CD4-positive, CD25-positive, alpha-beta regulatory T cell (primary cell): Measurements from ENCODE around the gene MFAP5. TPM values are rescaled to one million over a fixed set of nuclear protein-coding genes. Genes with fewer than 3 reads are reported as not detected.

ENCODE experiments used
- ATAC-seq, 2 donors: fragments of 150-1000 bp; cut with Tn5 transposase; one replicate each; pipeline ENCODE4 v1.10.0; 2021; ENCODE audit warnings: low read depth in 2 of 2, moderate number of reproducible peaks in 2 of 2, moderate library complexity in 1 of 2
- DNase-seq, 3 donors: peaks; one replicate each; pipeline versions ENCODE4 v3.0.0 to v3.0.0-alpha.2; 2012 to 2022; ENCODE audit warnings: mixed read lengths in 1 of 3
- H3K27ac ChIP-seq: one replicate; pipeline ENCODE4 v1.7.0; 2013; ENCODE audit warnings: mild to moderate bottlenecking, low read length; ENCODE audit not compliant: insufficient read depth, poor library complexity, severe bottlenecking
- H3K27me3 ChIP-seq: one replicate; pipeline ENCODE4 v1.7.0; 2013; ENCODE audit warnings: low read length; ENCODE audit not compliant: control insufficient read depth, insufficient read depth
- H3K36me3 ChIP-seq: one replicate; pipeline ENCODE4 v1.7.0; 2013; ENCODE audit warnings: mild to moderate bottlenecking, low read length, moderate library complexity; ENCODE audit not compliant: control insufficient read depth, insufficient read depth
- H3K4me1 ChIP-seq: 2 replicates; pipeline ENCODE4 v1.7.0; 2013; ENCODE audit warnings: mild to moderate bottlenecking, low read length; ENCODE audit not compliant: insufficient read depth, control insufficient read depth, poor library complexity, severe bottlenecking
- H3K4me3 ChIP-seq: one replicate; pipeline ENCODE4 v1.7.0; 2013; ENCODE audit warnings: low read depth, mild to moderate bottlenecking, low read length, moderate library complexity
- H3K9me3 ChIP-seq, 2 experiments: 1 replicate in 1 of 2; 2 replicates in 1 of 2; pipeline ENCODE4 v1.7.0; 2013; ENCODE audit warnings: low read length in 2 of 2, mild to moderate bottlenecking in 1 of 2, moderate library complexity in 1 of 2; ENCODE audit not compliant: control insufficient read depth in 2 of 2
- H3K27ac Mint-ChIP-seq, 3 donors: one replicate each; pipeline ENCODE4 v1.8.0; 2020 to 2022; ENCODE audit warnings: mild to moderate bottlenecking in 3 of 3, mixed read lengths in 3 of 3, moderate library complexity in 2 of 3
- H3K27me3 Mint-ChIP-seq: one replicate; pipeline ENCODE4 v1.8.0; 2022; ENCODE audit warnings: mild to moderate bottlenecking, mixed read lengths
- H3K36me3 Mint-ChIP-seq: one replicate; pipeline ENCODE4 v1.8.0; 2020; ENCODE audit warnings: mixed read lengths
- H3K4me1 Mint-ChIP-seq, 4 donors: one replicate each; pipeline ENCODE4 v1.8.0; 2020 to 2022; ENCODE audit warnings: mixed read lengths in 4 of 4, mild to moderate bottlenecking in 1 of 4
- H3K4me3 Mint-ChIP-seq, 4 donors: one replicate each; pipeline ENCODE4 v1.8.0; 2020 to 2022; ENCODE audit warnings: mild to moderate bottlenecking in 4 of 4, mixed read lengths in 4 of 4, moderate library complexity in 3 of 4
- H3K9me3 Mint-ChIP-seq, 7 donors: one replicate each; pipeline ENCODE4 v1.8.0; 2020 to 2022; ENCODE audit warnings: mixed read lengths in 7 of 7, mild to moderate bottlenecking in 3 of 7, moderate library complexity in 2 of 7
- polyA plus RNA-seq, 4 donors: library from polyadenylated mRNA; unstranded; fragments of 300-500 nt; fragmentation: Illumina TruSeq; gene quantifications; one replicate each; pipeline ENCODE4 v1.2.3, GENCODE V29; 2021
- total RNA-seq: library from RNA; stranded (reverse); gene quantifications from one replicate; pipeline ENCODE4 v1.2.3, GENCODE V29; 2022

The MFAP5 gene
- total and polyA plus RNA-seq, 5 donors from 2014 or later: not detected

DNA sequence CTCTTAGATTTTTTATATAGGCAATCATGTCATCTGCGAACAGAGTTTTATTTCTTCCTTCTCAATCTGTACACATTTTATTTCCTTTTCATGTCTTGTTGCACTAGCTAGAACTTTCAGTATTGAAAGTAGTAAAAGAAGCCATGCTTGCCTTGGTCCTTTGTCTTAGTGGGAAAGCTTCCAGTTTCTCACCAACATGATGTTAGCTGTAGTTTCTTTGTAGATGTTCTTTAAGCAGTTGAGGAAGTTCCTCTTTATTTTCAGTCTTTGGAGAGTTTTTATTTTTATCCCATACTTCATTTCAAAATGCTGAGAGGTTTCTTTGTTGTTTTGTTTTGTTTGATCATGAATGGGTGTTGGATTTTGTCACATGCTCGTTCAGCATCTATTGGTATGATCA is 22.4 kb upstream of the MFAP5 start:
- Mint-ChIP-seq H3K27me3 (peaks cover 7% of the 10 kb centered on the region), H3K36me3 (no peaks in the 10 kb centered on the region), H3K9me3 (no peaks in the 10 kb centered on the region), H3K27ac (no peak overlapping the region), H3K4me3 (no peak overlapping the region), H3K4me1 (peaks cover 0 to 7% (median 3%) of the 10 kb centered on the region in 4 donors)
- H3K4me3 ChIP-seq: no peak overlapping the region
- no peaks in the 10 kb centered on the region for H3K9me3 ChIP-seq
- DNase-seq: no peak
- no peaks in the 10 kb centered on the region for H3K36me3 ChIP-seq
- no peaks in the 10 kb centered on the region for H3K4me1 ChIP-seq
- no peaks in the 10 kb centered on the region for H3K27me3 ChIP-seq
- no peak overlapping the region for H3K27ac ChIP-seq
- no peak for ATAC-seq

GRCh38 chr12:8681129-8681884 is 18.7 kb upstream of the MFAP5 start:
- H3K36me3 Mint-ChIP-seq: no peaks in the 10 kb centered on the region
- H3K27me3 Mint-ChIP-seq: no peaks in the 10 kb centered on the region
- H3K4me1 Mint-ChIP-seq: peaks cover 0 to 7% (median 5%) of the 10 kb centered on the region in 4 donors
- Histone ChIP-seq H3K4me3 (no peak overlapping the region), H3K4me1 (no peaks in the 10 kb centered on the region), H3K27me3 (no peaks in the 10 kb centered on the region), H3K36me3 (no peaks in the 10 kb centered on the region), H3K27ac (no peak overlapping the region), H3K9me3 (no peaks in the 10 kb centered on the region)
- H3K4me3 Mint-ChIP-seq: no peak overlapping the region
- no peaks in the 10 kb centered on the region for H3K9me3 Mint-ChIP-seq
- DNase-seq (no peak), ATAC-seq (no peak)
- no peak overlapping the region for H3K27ac Mint-ChIP-seq

DNA sequence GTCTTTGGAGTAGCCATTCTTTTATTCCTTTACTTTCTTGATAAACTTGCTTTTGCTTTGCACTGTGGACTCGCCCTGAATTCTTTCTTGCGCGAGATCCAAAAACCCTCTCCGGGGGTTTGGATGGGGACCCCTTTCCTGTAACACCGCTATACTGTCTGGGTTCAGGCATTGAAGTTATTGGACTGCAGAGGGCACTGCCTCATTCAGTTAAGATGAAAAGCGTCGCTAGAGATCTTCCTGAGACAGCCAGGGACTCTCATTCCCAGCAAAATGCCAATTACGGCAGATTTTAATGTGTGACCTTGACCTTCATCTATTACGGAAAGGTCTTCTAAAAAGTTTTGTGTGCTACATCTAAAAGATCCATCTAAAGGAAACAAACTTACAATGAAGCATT is 17.9 kb upstream of the MFAP5 start:
- ATAC-seq (no peak), DNase-seq (no peak)
- Mint-ChIP-seq H3K4me1 (peaks cover 2 to 11% (median 8%) of the 10 kb centered on the region in 4 donors), H3K36me3 (no peaks in the 10 kb centered on the region), H3K27me3 (peaks cover 5% of the 10 kb centered on the region), H3K4me3 (no peak overlapping the region), H3K27ac (peak overlapping the region in 1 of 3 donors; percentile 43), H3K9me3 (no peaks in the 10 kb centered on the region)
- no peak overlapping the region for H3K27ac ChIP-seq
- no peaks in the 10 kb centered on the region for H3K27me3 ChIP-seq
- H3K36me3 ChIP-seq: no peaks in the 10 kb centered on the region
- no peaks in the 10 kb centered on the region for H3K9me3 ChIP-seq
- no peak overlapping the region for H3K4me3 ChIP-seq
- H3K4me1 ChIP-seq: peaks cover 4% of the 10 kb centered on the region

DNA sequence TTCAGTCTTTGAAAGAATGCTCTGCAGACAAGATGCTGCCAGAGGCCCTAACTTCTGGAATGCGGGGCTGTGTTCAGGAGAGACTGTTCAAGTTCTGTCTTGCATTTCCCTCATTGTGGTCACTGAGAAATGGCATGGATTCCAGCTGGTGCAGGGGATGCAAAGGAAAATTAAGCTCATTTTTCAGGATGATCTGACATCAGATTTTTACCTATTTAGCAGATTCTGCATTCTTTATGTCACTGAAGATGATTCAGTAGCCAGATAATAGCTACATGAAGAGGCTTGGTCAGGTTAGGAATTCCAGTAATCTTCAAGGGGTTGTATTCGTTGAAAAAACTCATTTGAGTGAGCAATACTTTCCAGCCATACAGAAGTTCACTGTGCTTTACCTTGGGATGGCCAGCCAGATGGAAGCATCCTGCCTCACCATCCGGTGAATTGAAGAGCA is 16.1 kb upstream of the MFAP5 start:
- Mint-ChIP-seq H3K27ac (no peak overlapping the region), H3K27me3 (peaks cover 9% of the 10 kb centered on the region), H3K9me3 (no peaks in the 10 kb centered on the region), H3K4me1 (peaks cover 6 to 16% (median 12%) of the 10 kb centered on the region in 4 donors), H3K36me3 (no peaks in the 10 kb centered on the region), H3K4me3 (no peak overlapping the region)
- ATAC-seq (no peak), DNase-seq (no peak)
- Histone ChIP-seq H3K36me3 (no peaks in the 10 kb centered on the region), H3K9me3 (no peaks in the 10 kb centered on the region), H3K4me3 (no peak overlapping the region), H3K27ac (no peak overlapping the region), H3K4me1 (peaks cover 4% of the 10 kb centered on the region), H3K27me3 (no peaks in the 10 kb centered on the region)

DNA sequence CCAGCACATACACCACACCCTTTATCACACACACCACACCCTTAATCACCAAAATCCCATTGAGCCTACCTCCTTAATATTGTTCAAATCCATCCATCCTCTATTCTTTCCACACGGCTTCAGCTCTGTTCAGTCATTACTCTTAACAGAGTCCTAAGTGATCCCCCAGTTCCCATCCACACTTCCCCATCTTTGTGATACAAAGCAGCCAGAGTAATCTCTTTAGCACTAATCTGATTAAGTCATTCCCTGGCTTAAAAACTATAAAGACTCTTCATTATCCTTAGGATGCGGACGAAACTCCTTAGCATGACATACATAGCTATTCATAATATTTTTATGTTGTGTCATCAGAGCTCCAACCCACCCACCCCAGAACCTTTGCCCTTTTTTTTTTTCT is 14.7 kb upstream of the MFAP5 start:
- peaks cover 6 to 16% (median 12%) of the 10 kb centered on the region in 4 donors for H3K4me1 Mint-ChIP-seq
- H3K4me3 Mint-ChIP-seq: no peak overlapping the region
- no peaks in the 10 kb centered on the region for H3K27me3 ChIP-seq
- H3K27me3 Mint-ChIP-seq: peaks cover 9% of the 10 kb centered on the region
- peak overlapping the region in 2 of 3 donors; percentile 4 to 16 for H3K27ac Mint-ChIP-seq
- DNase-seq (no peak), ATAC-seq (no peak)
- no peaks in the 10 kb centered on the region for H3K9me3 Mint-ChIP-seq
- H3K4me3 ChIP-seq: no peak overlapping the region
- no peaks in the 10 kb centered on the region for H3K36me3 Mint-ChIP-seq
- no peaks in the 10 kb centered on the region for H3K9me3 ChIP-seq
- H3K4me1 ChIP-seq: peaks cover 4% of the 10 kb centered on the region
- no peaks in the 10 kb centered on the region for H3K36me3 ChIP-seq
- H3K27ac ChIP-seq: no peak overlapping the region

- H3K27me3 Mint-ChIP-seq: peaks cover 14% of the 10 kb centered on the region
- Histone ChIP-seq H3K27ac (no peak overlapping the region), H3K36me3 (no peaks in the 10 kb centered on the region), H3K9me3 (no peaks in the 10 kb centered on the region), H3K4me1 (peaks cover 4% of the 10 kb centered on the region), H3K27me3 (no peaks in the 10 kb centered on the region), H3K4me3 (no peak overlapping the region)
- DNase-seq (no peak), ATAC-seq (no peak)
- peaks cover 0 to 1% (median 0%) of the 10 kb centered on the region in 7 donors for H3K9me3 Mint-ChIP-seq
- H3K27ac Mint-ChIP-seq: no peak overlapping the region
- H3K4me3 Mint-ChIP-seq: no peak overlapping the region
- H3K36me3 Mint-ChIP-seq: no peaks in the 10 kb centered on the region
- H3K4me1 Mint-ChIP-seq: peaks cover 6 to 10% (median 9%) of the 10 kb centered on the region in 4 donors
Observed at GRCh38 chr12:8676651-8677050, 14.0 kb upstream of the MFAP5 start.

DNA sequence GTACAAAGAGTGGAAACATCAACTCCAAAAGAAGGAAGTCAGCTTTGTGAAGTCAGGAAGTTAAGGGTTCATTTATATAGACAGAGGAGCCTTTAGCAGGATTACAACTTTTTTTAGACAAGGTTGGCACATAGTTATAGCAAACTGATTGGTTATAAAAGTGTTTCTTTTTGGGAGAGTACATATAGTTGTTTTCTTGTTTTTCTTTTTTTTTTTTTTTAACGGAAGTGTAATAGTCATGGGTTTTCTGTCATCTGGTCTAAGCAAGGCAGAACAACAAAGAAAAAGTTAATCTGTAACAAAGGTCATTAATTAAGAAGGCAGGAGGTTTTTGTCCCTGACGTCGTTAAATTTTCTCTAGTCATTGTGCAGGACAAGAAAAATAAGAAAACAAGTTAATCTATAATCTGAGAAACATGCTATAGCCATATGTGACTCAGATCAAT is 13.0 kb upstream of the MFAP5 start:
- Mint-ChIP-seq H3K4me1 (peaks cover 6 to 10% (median 9%) of the 10 kb centered on the region in 4 donors), H3K4me3 (no peak overlapping the region), H3K9me3 (peaks cover 0 to 1% (median 0%) of the 10 kb centered on the region in 7 donors), H3K36me3 (no peaks in the 10 kb centered on the region), H3K27me3 (peaks cover 14% of the 10 kb centered on the region), H3K27ac (peak overlapping the region in 2 of 3 donors; percentile 56 to 81)
- Histone ChIP-seq H3K4me3 (no peak overlapping the region), H3K36me3 (no peaks in the 10 kb centered on the region), H3K27ac (no peak overlapping the region), H3K9me3 (no peaks in the 10 kb centered on the region), H3K4me1 (peaks cover 4% of the 10 kb centered on the region), H3K27me3 (no peaks in the 10 kb centered on the region)
- ATAC-seq (no peak), DNase-seq (peak in 1 of 3 donors; percentile 7)

DNA sequence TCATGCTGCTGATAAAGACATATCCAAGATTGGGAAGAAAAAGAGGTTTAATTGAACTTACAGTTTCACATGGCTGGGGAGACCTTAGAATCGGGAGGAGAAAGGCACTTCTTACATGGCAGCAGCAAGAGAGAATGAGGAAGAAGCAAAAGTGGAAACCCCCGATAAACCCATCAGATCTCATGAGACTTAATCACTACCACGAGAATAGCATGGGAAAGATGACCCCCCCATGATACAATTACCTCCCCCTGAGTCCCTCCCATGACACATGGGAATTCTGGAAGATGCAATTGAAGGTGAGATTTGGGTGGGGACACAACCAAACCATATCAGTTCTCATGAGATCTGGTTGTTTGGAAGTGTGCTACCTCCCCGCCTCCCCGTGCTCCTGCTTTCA is 9.8 kb upstream of the MFAP5 start:
- Histone ChIP-seq H3K36me3 (no peaks in the 10 kb centered on the region), H3K9me3 (no peaks in the 10 kb centered on the region), H3K4me3 (no peak overlapping the region), H3K27me3 (no peaks in the 10 kb centered on the region), H3K4me1 (peaks cover 4% of the 10 kb centered on the region), H3K27ac (no peak overlapping the region)
- Mint-ChIP-seq H3K27ac (no peak overlapping the region), H3K4me1 (peaks cover 6 to 11% (median 9%) of the 10 kb centered on the region in 4 donors), H3K27me3 (peaks cover 26% of the 10 kb centered on the region), H3K4me3 (no peak overlapping the region), H3K9me3 (peaks cover 0 to 1% (median 0%) of the 10 kb centered on the region in 7 donors), H3K36me3 (no peaks in the 10 kb centered on the region)
- ATAC-seq: no peak
- no peak for DNase-seq
